Measurements from ENCODE around the gene ANKMY1.

DNA sequence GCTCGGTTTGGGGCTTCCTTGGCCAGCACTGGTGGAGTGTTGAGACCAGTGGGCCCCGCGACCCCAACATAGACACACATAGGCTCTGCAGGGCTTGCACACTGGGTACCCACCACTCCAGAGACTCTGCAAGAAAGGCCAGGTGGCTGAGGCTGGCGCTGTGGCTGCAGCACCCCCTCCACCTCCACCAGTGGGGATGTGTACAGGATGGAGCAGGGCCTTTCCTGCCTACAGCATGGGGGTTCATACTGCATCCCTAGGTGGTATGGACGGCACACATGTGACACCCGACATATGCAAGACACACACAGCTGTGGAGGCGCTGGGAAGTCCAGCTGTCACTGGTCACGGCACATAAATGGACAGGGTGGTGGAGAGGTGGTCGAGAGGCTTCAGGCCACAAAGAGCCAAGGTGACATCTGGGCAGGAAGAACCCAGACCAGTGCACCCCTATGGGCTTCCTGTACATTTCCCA, 11.8 kb upstream of the ANKMY1 start:
- TF ChIP-seq, protein P1, sequence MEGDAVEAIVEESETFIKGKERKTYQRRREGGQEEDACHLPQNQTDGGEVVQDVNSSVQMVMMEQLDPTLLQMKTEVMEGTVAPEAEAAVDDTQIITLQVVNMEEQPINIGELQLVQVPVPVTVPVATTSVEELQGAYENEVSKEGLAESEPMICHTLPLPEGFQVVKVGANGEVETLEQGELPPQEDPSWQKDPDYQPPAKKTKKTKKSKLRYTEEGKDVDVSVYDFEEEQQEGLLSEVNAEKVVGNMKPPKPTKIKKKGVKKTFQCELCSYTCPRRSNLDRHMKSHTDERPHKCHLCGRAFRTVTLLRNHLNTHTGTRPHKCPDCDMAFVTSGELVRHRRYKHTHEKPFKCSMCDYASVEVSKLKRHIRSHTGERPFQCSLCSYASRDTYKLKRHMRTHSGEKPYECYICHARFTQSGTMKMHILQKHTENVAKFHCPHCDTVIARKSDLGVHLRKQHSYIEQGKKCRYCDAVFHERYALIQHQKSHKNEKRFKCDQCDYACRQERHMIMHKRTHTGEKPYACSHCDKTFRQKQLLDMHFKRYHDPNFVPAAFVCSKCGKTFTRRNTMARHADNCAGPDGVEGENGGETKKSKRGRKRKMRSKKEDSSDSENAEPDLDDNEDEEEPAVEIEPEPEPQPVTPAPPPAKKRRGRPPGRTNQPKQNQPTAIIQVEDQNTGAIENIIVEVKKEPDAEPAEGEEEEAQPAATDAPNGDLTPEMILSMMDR (IDR thresholded peaks at IDR 0.05) = no peak
- no peak for TF ChIP-seq POLR2A (IDR thresholded peaks at IDR 0.05)

Data from lower leg skin (tissue), 3 donors.